Measurements from ENCODE around the gene IMPA2. TPM values are rescaled to one million over a fixed set of nuclear protein-coding genes. Genes with fewer than 3 reads are reported as not detected.

The IMPA2 gene
- total and polyA plus RNA-seq, 2 experiments from 2014 or later: 8.1 to 13.0 TPM

GRCh38 chr18:12046751-12047335 lies 65.5 kb downstream of the IMPA2 start:
- Histone ChIP-seq H3K27ac (no peak overlapping the region), H3K9ac (no peak overlapping the region), H2AFZ (no peak overlapping the region), H3K36me3 (ENCODE audit: low read depth) (no peaks in the 10 kb centered on the region), H3K4me1 (ENCODE audit: insufficient read depth) (peaks cover 11% of the 10 kb centered on the region), H3K9me2 (ENCODE audit: insufficient read depth) (no peaks in the 10 kb centered on the region), H3K27me3 (replicated peaks; ENCODE audit: insufficient read depth) (peaks cover 5% of the 10 kb centered on the region; the same call in 1 of the 2 replicates), H3F3A (ENCODE audit: insufficient read depth) (peaks cover 5% of the 10 kb centered on the region), H3K4me2 (ENCODE audit: unreplicated experiment) (no peak overlapping the region), H3K4me3 (no peak overlapping the region), H4K20me1 (ENCODE audit: insufficient read depth) (no peaks in the 10 kb centered on the region), H3K79me2 (ENCODE audit: insufficient read depth) (no peaks in the 10 kb centered on the region), H3K9me3 (ENCODE audit: low read depth) (no peaks in the 10 kb centered on the region)
- WGBS, 2 experiments (ENCODE audit: low coverage in 1 of 2, low lambda C conversion rate in 2 of 2, missing lambda C conversion rate in 2 of 2): 80% methylated on average over 9 to 12 of the region's 12 CpGs
- no peak for TF ChIP-seq EZH2 (IDR thresholded peaks at IDR 0.05; ENCODE audit: insufficient read depth, poor library complexity, severe bottlenecking)
- TF ChIP-seq EZH2phosphoT487 (IDR thresholded peaks at IDR 0.05; ENCODE audit: insufficient read depth, low read depth): no peak
- in situ Hi-C loops (cut with MboI): no loop called here
- no peak for DNase-seq

DNA sequence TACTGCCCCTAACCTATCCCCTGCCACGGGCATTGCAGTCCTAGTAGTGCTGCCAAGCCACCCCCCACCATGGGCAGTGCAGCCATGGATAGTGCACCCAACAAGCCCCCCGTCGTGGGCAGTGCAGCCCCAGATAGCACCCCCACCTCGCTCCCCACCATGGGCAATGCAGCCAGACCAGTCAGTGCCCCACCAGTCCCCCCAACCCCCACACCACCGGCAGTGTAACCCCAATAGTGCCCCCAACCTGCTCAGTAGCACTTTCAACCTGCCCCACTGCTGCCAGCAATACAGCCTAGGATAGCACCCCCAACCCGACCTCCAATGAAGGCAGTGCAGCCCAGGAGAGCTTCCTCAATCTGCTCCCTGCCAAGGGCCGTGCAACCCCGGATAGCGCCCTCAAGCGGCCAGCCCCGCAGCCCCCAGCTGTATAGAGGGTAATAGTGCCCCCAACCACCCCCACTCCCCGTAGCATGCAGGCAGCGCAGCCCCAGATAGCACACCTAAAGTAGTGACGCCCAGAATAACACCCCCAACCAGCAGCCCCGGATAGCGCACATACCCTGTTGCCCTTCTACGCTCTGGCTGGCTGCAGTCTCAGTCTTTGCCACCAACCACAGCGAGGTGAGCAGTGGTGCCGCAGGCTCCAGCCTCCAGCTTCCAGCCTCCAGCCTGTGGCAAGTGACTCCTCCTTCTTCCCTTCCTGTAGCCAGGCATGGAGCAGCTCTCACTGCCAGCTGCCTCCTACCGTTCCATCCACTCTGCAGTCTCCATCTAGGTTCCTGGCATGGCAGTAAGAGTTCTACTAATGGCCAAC lies 66.9 kb downstream of the IMPA2 start:
- Histone ChIP-seq H3K27me3 (replicated peaks; ENCODE audit: insufficient read depth) (peaks cover 5% of the 10 kb centered on the region; the same call in 1 of the 2 replicates), H3K9me3 (ENCODE audit: low read depth) (no peaks in the 10 kb centered on the region), H3K9me2 (ENCODE audit: insufficient read depth) (no peaks in the 10 kb centered on the region), H4K20me1 (ENCODE audit: insufficient read depth) (no peaks in the 10 kb centered on the region), H2AFZ (peak overlapping the region; percentile 62), H3K27ac (peak overlapping the region; percentile 56), H3F3A (ENCODE audit: insufficient read depth) (no peaks in the 10 kb centered on the region), H3K4me1 (ENCODE audit: insufficient read depth) (peaks cover 9% of the 10 kb centered on the region; the same call in 1 of the 2 replicates), H3K36me3 (ENCODE audit: low read depth) (no peaks in the 10 kb centered on the region), H3K4me2 (ENCODE audit: unreplicated experiment) (no peak overlapping the region), H3K9ac (no peak overlapping the region), H3K4me3 (no peak overlapping the region), H3K79me2 (ENCODE audit: insufficient read depth) (no peaks in the 10 kb centered on the region)
- TF ChIP-seq EZH2phosphoT487 (IDR thresholded peaks at IDR 0.05; ENCODE audit: insufficient read depth, low read depth): no peak
- TF ChIP-seq EZH2 (IDR thresholded peaks at IDR 0.05; ENCODE audit: insufficient read depth, poor library complexity, severe bottlenecking): no peak
- in situ Hi-C loops (cut with MboI): no loop called here
- DNase-seq: peak; percentile 51
- 75 to 78% methylated on average over 17 to 20 of the region's 20 CpGs for WGBS, 2 experiments (ENCODE audit: low coverage in 1 of 2, low lambda C conversion rate in 2 of 2, missing lambda C conversion rate in 2 of 2)

DNA sequence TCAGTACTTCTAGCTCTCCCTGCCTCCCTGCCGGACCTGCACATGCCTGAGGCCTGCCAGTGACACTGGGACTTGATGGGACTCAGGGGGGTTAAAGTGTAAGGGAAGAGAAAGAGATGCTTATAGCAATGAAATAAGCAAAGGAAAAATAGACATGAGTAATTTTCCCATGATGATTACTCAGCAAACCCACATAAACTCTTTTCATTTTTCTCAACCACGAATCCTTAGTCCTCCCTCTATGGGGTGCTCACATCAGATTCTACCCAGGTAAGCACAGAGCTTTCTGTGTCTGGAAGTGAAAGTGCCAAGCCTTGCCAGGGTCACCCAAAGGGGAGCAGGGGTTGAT lies 67.5 kb downstream of the IMPA2 start:
- TF ChIP-seq EZH2phosphoT487 (IDR thresholded peaks at IDR 0.05; ENCODE audit: insufficient read depth, low read depth): no peak
- no peak for TF ChIP-seq EZH2 (IDR thresholded peaks at IDR 0.05; ENCODE audit: insufficient read depth, poor library complexity, severe bottlenecking)
- H3K9ac ChIP-seq: no peak overlapping the region
- H3K36me3 ChIP-seq (ENCODE audit: low read depth): no peaks in the 10 kb centered on the region
- no peak overlapping the region for H3K4me3 ChIP-seq
- H3K9me2 ChIP-seq (ENCODE audit: insufficient read depth): no peaks in the 10 kb centered on the region
- H4K20me1 ChIP-seq (ENCODE audit: insufficient read depth): no peaks in the 10 kb centered on the region
- in situ Hi-C loops (cut with MboI): no loop called here
- WGBS, 2 experiments (ENCODE audit: low coverage in 1 of 2, low lambda C conversion rate in 2 of 2, missing lambda C conversion rate in 2 of 2): 34 to 38% methylated on average over 2 of the region's 2 CpGs
- peaks cover 5% of the 10 kb centered on the region; the same call in 1 of the 2 replicates for H3K27me3 ChIP-seq (replicated peaks; ENCODE audit: insufficient read depth)
- no peaks in the 10 kb centered on the region for H3F3A ChIP-seq (ENCODE audit: insufficient read depth)
- peak overlapping the region; percentile 56 for H3K27ac ChIP-seq
- no peaks in the 10 kb centered on the region for H3K9me3 ChIP-seq (ENCODE audit: low read depth)
- DNase-seq: peak; percentile 66
- H3K4me2 ChIP-seq (ENCODE audit: unreplicated experiment): no peak overlapping the region
- H2AFZ ChIP-seq: peak overlapping the region; percentile 62
- peaks cover 9% of the 10 kb centered on the region; the same call in 1 of the 2 replicates for H3K4me1 ChIP-seq (ENCODE audit: insufficient read depth)
- no peaks in the 10 kb centered on the region for H3K79me2 ChIP-seq (ENCODE audit: insufficient read depth)

DNA sequence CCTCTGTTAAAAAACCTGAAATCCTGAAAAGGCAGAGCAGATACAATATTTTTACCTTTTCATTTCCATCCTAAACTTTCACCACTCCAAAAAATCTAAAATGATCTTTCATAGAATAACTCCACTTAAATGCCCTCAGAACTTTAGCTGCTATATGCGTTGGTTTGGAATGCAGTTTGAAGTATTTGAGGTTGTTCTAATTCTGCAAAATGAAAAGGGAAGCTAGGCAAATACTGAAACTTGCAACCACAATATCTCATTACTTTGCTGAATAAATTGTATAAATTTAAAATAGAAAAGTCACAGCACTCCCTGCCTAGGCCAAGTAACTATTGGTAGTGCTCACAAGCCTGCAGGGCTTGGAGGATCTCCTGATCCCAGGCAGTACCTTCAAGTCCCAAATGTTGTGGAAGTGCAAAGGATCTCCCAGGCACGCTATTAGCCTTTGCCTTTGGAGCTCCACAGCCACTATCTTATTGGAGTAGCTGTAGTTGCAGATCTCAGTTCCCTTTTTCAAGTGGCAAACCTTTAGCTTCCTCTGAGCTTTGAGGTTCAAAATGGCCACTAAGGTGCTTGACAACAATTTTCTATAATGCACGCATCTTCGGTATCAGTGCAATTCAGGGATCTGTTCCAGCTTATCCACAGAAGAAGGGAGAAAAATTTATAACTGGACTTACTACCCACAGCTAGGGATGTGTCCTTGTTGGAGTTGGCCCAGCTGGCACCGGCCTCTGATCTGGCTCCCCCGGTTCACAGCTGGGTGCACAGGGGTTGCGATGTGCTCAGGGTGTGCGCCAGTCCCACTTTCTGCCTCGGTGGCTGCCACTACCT lies 68.9 kb downstream of the IMPA2 start:
- H3K9me2 ChIP-seq (ENCODE audit: insufficient read depth): no peaks in the 10 kb centered on the region
- no peak overlapping the region for H3K4me2 ChIP-seq (ENCODE audit: unreplicated experiment)
- H3K9me3 ChIP-seq (ENCODE audit: low read depth): no peaks in the 10 kb centered on the region
- no peaks in the 10 kb centered on the region for H3K36me3 ChIP-seq (ENCODE audit: low read depth)
- no peak overlapping the region for H3K4me3 ChIP-seq
- H3F3A ChIP-seq (ENCODE audit: insufficient read depth): no peaks in the 10 kb centered on the region
- peaks cover 9% of the 10 kb centered on the region; the same call in 1 of the 2 replicates for H3K4me1 ChIP-seq (ENCODE audit: insufficient read depth)
- no peaks in the 10 kb centered on the region for H3K79me2 ChIP-seq (ENCODE audit: insufficient read depth)
- H4K20me1 ChIP-seq (ENCODE audit: insufficient read depth): no peaks in the 10 kb centered on the region
- DNase-seq: no peak
- H2AFZ ChIP-seq: no peak overlapping the region
- H3K27ac ChIP-seq: no peak overlapping the region
- in situ Hi-C loops (cut with MboI): no loop called here
- TF ChIP-seq EZH2 (IDR thresholded peaks at IDR 0.05; ENCODE audit: insufficient read depth, poor library complexity, severe bottlenecking) (no peak), EZH2phosphoT487 (IDR thresholded peaks at IDR 0.05; ENCODE audit: insufficient read depth, low read depth) (no peak)
- WGBS, 2 experiments (ENCODE audit: low coverage in 1 of 2, low lambda C conversion rate in 2 of 2, missing lambda C conversion rate in 2 of 2): 72 to 85% methylated on average over 9 of the region's 9 CpGs
- H3K9ac ChIP-seq: no peak overlapping the region
- peaks cover 5% of the 10 kb centered on the region; the same call in 1 of the 2 replicates for H3K27me3 ChIP-seq (replicated peaks; ENCODE audit: insufficient read depth)
